Vagina (tissue), 2 donors: ENCODE results near the gene KPNA3.

ENCODE experiments used
- POLR2A ChIP-seq, 2 donors: fragments of 450-650 bp; IDR thresholded peaks; one replicate each; pipeline ENCODE4 v1.6.1; 2017; ENCODE audit warnings: antibody characterized with exemption in 2 of 2, mild to moderate bottlenecking in 2 of 2, moderate library complexity in 2 of 2
- POLR2AphosphoS5 ChIP-seq, 2 donors: sonication (generic); formaldehyde crosslinking; IDR thresholded peaks; one replicate each; pipeline ENCODE4 v1.9.0; 2017; ENCODE audit warnings: antibody characterized with exemption in 2 of 2, mild to moderate bottlenecking in 2 of 2, low read depth in 1 of 2; ENCODE audit not compliant: insufficient read depth in 1 of 2
- TF ChIP-seq, protein P1 (sequence below), 3 experiments: fragments of 450-650 bp in 2 of 3; fragments of 200-600 bp in 1 of 3; sonication (generic) in 1 of 3; IDR thresholded peaks; one replicate each; pipeline ENCODE4 v1.5.1; 2017 to 2019; ENCODE audit warnings: antibody characterized with exemption in 3 of 3, mild to moderate bottlenecking in 2 of 3, moderate library complexity in 2 of 3

DNA sequence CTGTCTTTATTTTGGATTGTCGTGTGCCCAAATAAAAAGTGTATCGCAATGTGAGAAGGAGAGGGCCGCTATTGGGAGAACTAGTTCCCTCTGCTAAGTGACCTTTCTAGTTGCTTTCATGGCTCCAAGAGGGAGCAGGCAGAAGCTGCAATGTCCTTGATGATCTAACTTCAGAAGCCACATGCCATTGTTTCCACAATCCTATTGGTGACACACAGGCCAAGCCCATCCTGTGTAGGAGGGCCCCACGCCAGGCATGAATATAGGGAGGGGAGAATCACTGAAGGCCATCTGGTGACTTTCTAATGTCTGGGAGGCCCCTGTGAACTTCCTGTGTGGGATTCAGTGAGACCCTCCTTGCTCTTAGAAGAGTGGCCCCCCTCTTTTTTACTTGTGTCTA lies 47.8 kb upstream of the KPNA3 start:
- TF ChIP-seq, protein P1, sequence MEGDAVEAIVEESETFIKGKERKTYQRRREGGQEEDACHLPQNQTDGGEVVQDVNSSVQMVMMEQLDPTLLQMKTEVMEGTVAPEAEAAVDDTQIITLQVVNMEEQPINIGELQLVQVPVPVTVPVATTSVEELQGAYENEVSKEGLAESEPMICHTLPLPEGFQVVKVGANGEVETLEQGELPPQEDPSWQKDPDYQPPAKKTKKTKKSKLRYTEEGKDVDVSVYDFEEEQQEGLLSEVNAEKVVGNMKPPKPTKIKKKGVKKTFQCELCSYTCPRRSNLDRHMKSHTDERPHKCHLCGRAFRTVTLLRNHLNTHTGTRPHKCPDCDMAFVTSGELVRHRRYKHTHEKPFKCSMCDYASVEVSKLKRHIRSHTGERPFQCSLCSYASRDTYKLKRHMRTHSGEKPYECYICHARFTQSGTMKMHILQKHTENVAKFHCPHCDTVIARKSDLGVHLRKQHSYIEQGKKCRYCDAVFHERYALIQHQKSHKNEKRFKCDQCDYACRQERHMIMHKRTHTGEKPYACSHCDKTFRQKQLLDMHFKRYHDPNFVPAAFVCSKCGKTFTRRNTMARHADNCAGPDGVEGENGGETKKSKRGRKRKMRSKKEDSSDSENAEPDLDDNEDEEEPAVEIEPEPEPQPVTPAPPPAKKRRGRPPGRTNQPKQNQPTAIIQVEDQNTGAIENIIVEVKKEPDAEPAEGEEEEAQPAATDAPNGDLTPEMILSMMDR (IDR thresholded peaks at IDR 0.05) = no peak
- TF ChIP-seq POLR2A (IDR thresholded peaks at IDR 0.05) = no peak
- TF ChIP-seq POLR2AphosphoS5 (IDR thresholded peaks at IDR 0.05; ENCODE audit: insufficient read depth in 1 of 2, low read depth in 1 of 2) = no peak
